CD14-positive monocyte (primary cell): ENCODE data around the gene CCDC178. TPM values are rescaled to one million over a fixed set of nuclear protein-coding genes. Genes with fewer than 3 reads are reported as not detected.

Experiments
- DNase-seq, 3 donors: peaks; one replicate each; pipeline ENCODE4 v3.0.0-alpha.2; 2011 to 2022
- H2AFZ ChIP-seq: 2 replicates; pipeline ENCODE4 v1.6.0; 2012; ENCODE audit warnings: mild to moderate bottlenecking, low read depth, low read length, inconsistent platforms; ENCODE audit not compliant: insufficient read depth, poor library complexity, severe bottlenecking
- H3K27ac ChIP-seq, 2 donors: 1 replicate in 1 of 2; 2 replicates in 1 of 2; pipeline ENCODE4 v1.5.1; 2012 to 2013; ENCODE audit warnings: low read length in 2 of 2, control low read depth in 1 of 2, inconsistent platforms in 1 of 2, low read depth in 1 of 2, mild to moderate bottlenecking in 1 of 2
- H3K27me3 ChIP-seq, 2 donors: one replicate each; pipeline versions ENCODE4 v1.6.0 to v1.6.1; 2011 to 2013; ENCODE audit warnings: low read length in 2 of 2; ENCODE audit not compliant: control insufficient read depth in 2 of 2, insufficient read depth in 2 of 2
- H3K36me3 ChIP-seq, 2 donors: replicated peaks in 1 of 2; 1 replicate in 1 of 2; 2 replicates in 1 of 2; pipeline versions ENCODE4 v1.5.1 to v1.6.1; 2012 to 2013; ENCODE audit warnings: low read length in 2 of 2, control low read depth in 1 of 2, inconsistent platforms in 1 of 2, mild to moderate bottlenecking in 1 of 2; ENCODE audit not compliant: insufficient read depth in 2 of 2, control insufficient read depth in 1 of 2
- H3K4me1 ChIP-seq, 2 donors: 1 replicate in 1 of 2; 2 replicates in 1 of 2; pipeline versions ENCODE4 v1.5.1 to v1.6.1; 2012 to 2013; ENCODE audit warnings: low read length in 2 of 2, control low read depth in 1 of 2, inconsistent platforms in 1 of 2, mild to moderate bottlenecking in 1 of 2, moderate library complexity in 1 of 2; ENCODE audit not compliant: insufficient read depth in 2 of 2, control insufficient read depth in 1 of 2
- H3K4me2 ChIP-seq: replicated peaks from 2 replicates; pipeline ENCODE3; 2012; ENCODE audit warnings: low read length, moderate library complexity, mild to moderate bottlenecking; ENCODE audit not compliant: poor library complexity, severe bottlenecking; ENCODE audit errors: extremely low read depth
- H3K4me3 ChIP-seq, 3 experiments: fragments of 200-600 bp in 1 of 3; sonication (generic) in 1 of 3; replicated peaks in 1 of 3; 1 replicate in 2 of 3; 2 replicates in 1 of 3; pipeline ENCODE4 v1.5.1; 2011 to 2013; ENCODE audit warnings: low read length in 3 of 3, mild to moderate bottlenecking in 3 of 3, control low read depth in 2 of 3, low read depth in 2 of 3, inconsistent platforms in 1 of 3, moderate library complexity in 1 of 3
- H3K79me2 ChIP-seq: 2 replicates; pipeline ENCODE4 v1.6.0; 2012; ENCODE audit warnings: mild to moderate bottlenecking, control low read depth, inconsistent platforms, low read length, moderate library complexity; ENCODE audit not compliant: insufficient read depth
- H3K9ac ChIP-seq: 2 replicates; pipeline ENCODE4 v1.6.0; 2017; ENCODE audit warnings: low read length, mild to moderate bottlenecking; ENCODE audit not compliant: insufficient read depth, poor library complexity, severe bottlenecking
- H3K9me3 ChIP-seq, 2 donors: replicated peaks in 1 of 2; 1 replicate in 1 of 2; 2 replicates in 1 of 2; pipeline versions ENCODE4 v1.5.1 to v1.6.1; 2012 to 2013; ENCODE audit warnings: low read length in 2 of 2, control low read depth in 1 of 2; ENCODE audit not compliant: control insufficient read depth in 1 of 2, insufficient read depth in 1 of 2
- H4K20me1 ChIP-seq: 2 replicates; pipeline ENCODE4 v1.6.0; 2012; ENCODE audit warnings: mild to moderate bottlenecking, low read length, control low read depth, moderate library complexity; ENCODE audit not compliant: insufficient read depth
- H3K27ac Mint-ChIP-seq, 7 donors: one replicate each; pipeline ENCODE4 v1.8.0; 2020; ENCODE audit warnings: mild to moderate bottlenecking in 7 of 7, mixed read lengths in 7 of 7, moderate library complexity in 6 of 7, inconsistent platforms in 2 of 7
- H3K27me3 Mint-ChIP-seq, 3 donors: one replicate each; pipeline ENCODE4 v1.8.0; 2021 to 2022; ENCODE audit warnings: low read depth in 3 of 3, mild to moderate bottlenecking in 3 of 3, mixed read lengths in 3 of 3, moderate library complexity in 3 of 3, inconsistent platforms in 1 of 3
- H3K36me3 Mint-ChIP-seq, 2 donors: one replicate each; pipeline ENCODE4 v1.8.0; 2020; ENCODE audit warnings: mixed read lengths in 2 of 2, inconsistent platforms in 1 of 2, mild to moderate bottlenecking in 1 of 2
- H3K4me1 Mint-ChIP-seq: one replicate; pipeline ENCODE4 v1.8.0; 2020; ENCODE audit warnings: mild to moderate bottlenecking, mixed read lengths
- H3K4me3 Mint-ChIP-seq, 2 donors: one replicate each; pipeline ENCODE4 v1.8.0; 2020; ENCODE audit warnings: mild to moderate bottlenecking in 2 of 2, mixed read lengths in 2 of 2, moderate library complexity in 1 of 2
- H3K9me3 Mint-ChIP-seq, 7 donors: one replicate each; pipeline ENCODE4 v1.8.0; 2020 to 2022; ENCODE audit warnings: mixed read lengths in 7 of 7, mild to moderate bottlenecking in 6 of 7, moderate library complexity in 6 of 7, inconsistent platforms in 2 of 7
- WGBS: methylation state at CpG from one replicate; pipeline ENCODE4 v1.1.5; 2013; ENCODE audit warnings: missing lambda C conversion rate; ENCODE audit not compliant: insufficient coverage; 5-methylcytosine and 5-hydroxymethylcytosine counted together
- intact Hi-C, 2 donors: fragments of 100-400 bp; cut with micrococcal nuclease; formaldehyde crosslinking; loops; one replicate each; pipeline versions ENCODE4 v1.15.0 to v1.15.1; 2023
- polyA plus RNA-seq, 3 donors: library from polyadenylated mRNA; depleted of rRNA in 1 of 3; unstranded in 2 of 3; stranded (reverse) in 1 of 3; fragments of 300-500 nt in 2 of 3; fragments of >200 nt in 1 of 3; fragmentation: Illumina TruSeq in 2 of 3; gene quantifications; 1 replicate in 2 of 3; 2 replicates in 1 of 3; pipeline ENCODE4 v1.2.3, GENCODE V29; 2012 to 2021
- TF ChIP-seq, protein P1 (sequence below): fragments of 200-600 bp; IDR thresholded peaks from one replicate; pipeline ENCODE4 v1.8.0; 2022; ENCODE audit warnings: antibody characterized with exemption, mild to moderate bottlenecking

CCDC178 gene
- polyA plus RNA-seq, 3 donors: not detected

DNA sequence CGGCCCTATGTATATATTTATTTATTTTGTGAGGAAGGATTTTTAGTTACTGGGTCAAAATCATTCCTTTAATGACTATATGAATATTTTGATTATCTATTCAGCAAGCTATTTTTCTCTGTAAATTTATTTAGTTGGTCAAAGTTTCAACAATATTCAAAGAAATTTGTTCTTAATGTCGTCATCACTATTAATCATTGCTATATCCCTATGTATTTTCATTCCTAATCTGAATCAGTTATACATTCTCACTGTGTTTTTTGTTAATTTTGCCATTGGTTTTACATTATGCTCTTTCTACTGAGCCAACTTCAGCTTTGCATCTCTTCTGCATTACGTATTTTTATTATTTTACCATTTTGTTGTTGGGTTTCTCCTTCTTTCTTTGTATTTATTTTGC, 105.7 kb downstream of the CCDC178 start:
- Mint-ChIP-seq H3K4me3 (no peak overlapping the region), H3K4me1 (no peaks in the 10 kb centered on the region), H3K27ac (no peak overlapping the region), H3K36me3 (no peaks in the 10 kb centered on the region), H3K9me3 (peaks cover 2 to 8% (median 6%) of the 10 kb centered on the region in 7 donors), H3K27me3 (no peaks in the 10 kb centered on the region)
- Histone ChIP-seq H3K79me2 (no peaks in the 10 kb centered on the region), H3K36me3 (no peaks in the 10 kb centered on the region), H3K4me3 (no peak overlapping the region), H2AFZ (no peak overlapping the region), H3K27me3 (no peaks in the 10 kb centered on the region), H3K4me2 (no peak overlapping the region), H3K4me1 (no peaks in the 10 kb centered on the region), H3K9me3 (peaks cover 4 to 7% of the 10 kb centered on the region in 2 donors), H4K20me1 (no peaks in the 10 kb centered on the region), H3K9ac (no peak overlapping the region), H3K27ac (no peak overlapping the region)
- no peak for DNase-seq
- TF ChIP-seq, protein P1, sequence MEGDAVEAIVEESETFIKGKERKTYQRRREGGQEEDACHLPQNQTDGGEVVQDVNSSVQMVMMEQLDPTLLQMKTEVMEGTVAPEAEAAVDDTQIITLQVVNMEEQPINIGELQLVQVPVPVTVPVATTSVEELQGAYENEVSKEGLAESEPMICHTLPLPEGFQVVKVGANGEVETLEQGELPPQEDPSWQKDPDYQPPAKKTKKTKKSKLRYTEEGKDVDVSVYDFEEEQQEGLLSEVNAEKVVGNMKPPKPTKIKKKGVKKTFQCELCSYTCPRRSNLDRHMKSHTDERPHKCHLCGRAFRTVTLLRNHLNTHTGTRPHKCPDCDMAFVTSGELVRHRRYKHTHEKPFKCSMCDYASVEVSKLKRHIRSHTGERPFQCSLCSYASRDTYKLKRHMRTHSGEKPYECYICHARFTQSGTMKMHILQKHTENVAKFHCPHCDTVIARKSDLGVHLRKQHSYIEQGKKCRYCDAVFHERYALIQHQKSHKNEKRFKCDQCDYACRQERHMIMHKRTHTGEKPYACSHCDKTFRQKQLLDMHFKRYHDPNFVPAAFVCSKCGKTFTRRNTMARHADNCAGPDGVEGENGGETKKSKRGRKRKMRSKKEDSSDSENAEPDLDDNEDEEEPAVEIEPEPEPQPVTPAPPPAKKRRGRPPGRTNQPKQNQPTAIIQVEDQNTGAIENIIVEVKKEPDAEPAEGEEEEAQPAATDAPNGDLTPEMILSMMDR: no peak
- no CpG with 5 or more reads among the region's 3 CpGs for WGBS
- intact Hi-C loops: no loop called here

DNA sequence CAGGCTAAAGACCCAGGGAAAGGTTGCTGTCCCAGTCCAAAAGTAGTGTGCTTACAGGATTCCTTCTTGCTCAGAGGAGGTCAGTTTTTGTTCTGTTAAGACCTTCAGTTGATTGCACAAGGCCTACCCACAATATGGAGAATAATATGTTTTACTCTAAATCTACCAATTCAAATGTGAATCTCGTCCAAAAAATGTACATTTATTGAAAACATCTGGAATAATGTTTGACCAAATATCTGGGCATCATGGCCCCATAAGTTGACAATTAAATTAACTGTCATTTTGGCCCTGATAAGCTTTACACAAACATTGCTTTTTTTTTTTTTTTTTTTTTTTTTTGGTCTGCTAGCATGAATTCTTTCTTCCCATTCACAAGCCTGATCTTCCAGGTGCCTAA, 109.8 kb downstream of the CCDC178 start:
- Mint-ChIP-seq H3K4me1 (no peaks in the 10 kb centered on the region), H3K4me3 (no peak overlapping the region), H3K9me3 (peaks cover 0 to 2% (median 0%) of the 10 kb centered on the region in 7 donors), H3K36me3 (no peaks in the 10 kb centered on the region), H3K27ac (no peak overlapping the region), H3K27me3 (no peaks in the 10 kb centered on the region)
- H3K27me3 ChIP-seq: no peaks in the 10 kb centered on the region
- no peaks in the 10 kb centered on the region for H3K79me2 ChIP-seq
- no CpG with 5 or more reads among the region's 1 CpG for WGBS
- H3K4me3 ChIP-seq: no peak overlapping the region
- no peak overlapping the region for H3K4me2 ChIP-seq
- intact Hi-C loops: no loop called here
- no peaks in the 10 kb centered on the region for H3K36me3 ChIP-seq
- TF ChIP-seq, protein P1: no peak
- H3K4me1 ChIP-seq: no peaks in the 10 kb centered on the region
- H2AFZ ChIP-seq: no peak overlapping the region
- no peaks in the 10 kb centered on the region for H4K20me1 ChIP-seq
- DNase-seq: no peak
- no peak overlapping the region for H3K27ac ChIP-seq
- no peak overlapping the region for H3K9ac ChIP-seq
- no peaks in the 10 kb centered on the region for H3K9me3 ChIP-seq
